Left ventricle myocardium superior (tissue), 1 donor: ENCODE results near the gene UHRF2. TPM values are rescaled to one million over a fixed set of nuclear protein-coding genes. Genes with fewer than 3 reads are reported as not detected.
"Not testable (repeated sequence)": the region's sequence is repeated elsewhere in the genome, so short reads cannot be mapped to it uniquely, and the experiment has no call there.

Experiments used
- ATAC-seq: fragments of 200-7000 bp; cut with Tn5 transposase; one replicate; pipeline ENCODE4 v1.9.1; 2020; ENCODE audit warnings: mild to moderate bottlenecking, moderate library complexity
- DNase-seq: peaks from one replicate; pipeline ENCODE4 v3.0.0-alpha.2; 2020
- intact Hi-C: fragments of 100-400 bp; cut with micrococcal nuclease; formaldehyde crosslinking; loops from one replicate; pipeline ENCODE4 v1.11.0; 2022
- long read RNA-seq: library from polyadenylated mRNA; unstranded; transcript quantifications from one replicate; pipeline ENCODE4 v2.0.0, GENCODE V29; 2021
- total RNA-seq: library from RNA; stranded (reverse); fragmentation: NEBNext Ultra II Directional; extraction: Animal tissue kit (Norgen Biotek cat#: 25700); gene quantifications from one replicate; pipeline ENCODE4 v1.2.1, GENCODE V29; 2021
- donor health status: DM: no; HTN: yes; CAD: no; lungs with severe emphysema.

Gene UHRF2, protein sequence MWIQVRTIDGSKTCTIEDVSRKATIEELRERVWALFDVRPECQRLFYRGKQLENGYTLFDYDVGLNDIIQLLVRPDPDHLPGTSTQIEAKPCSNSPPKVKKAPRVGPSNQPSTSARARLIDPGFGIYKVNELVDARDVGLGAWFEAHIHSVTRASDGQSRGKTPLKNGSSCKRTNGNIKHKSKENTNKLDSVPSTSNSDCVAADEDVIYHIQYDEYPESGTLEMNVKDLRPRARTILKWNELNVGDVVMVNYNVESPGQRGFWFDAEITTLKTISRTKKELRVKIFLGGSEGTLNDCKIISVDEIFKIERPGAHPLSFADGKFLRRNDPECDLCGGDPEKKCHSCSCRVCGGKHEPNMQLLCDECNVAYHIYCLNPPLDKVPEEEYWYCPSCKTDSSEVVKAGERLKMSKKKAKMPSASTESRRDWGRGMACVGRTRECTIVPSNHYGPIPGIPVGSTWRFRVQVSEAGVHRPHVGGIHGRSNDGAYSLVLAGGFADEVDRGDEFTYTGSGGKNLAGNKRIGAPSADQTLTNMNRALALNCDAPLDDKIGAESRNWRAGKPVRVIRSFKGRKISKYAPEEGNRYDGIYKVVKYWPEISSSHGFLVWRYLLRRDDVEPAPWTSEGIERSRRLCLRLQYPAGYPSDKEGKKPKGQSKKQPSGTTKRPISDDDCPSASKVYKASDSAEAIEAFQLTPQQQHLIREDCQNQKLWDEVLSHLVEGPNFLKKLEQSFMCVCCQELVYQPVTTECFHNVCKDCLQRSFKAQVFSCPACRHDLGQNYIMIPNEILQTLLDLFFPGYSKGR
- 19.0 TPM for total RNA-seq
- long read RNA-seq, transcript UHRF2-201 (16 exons, 3,452 nt) = major isoform, 14 of 33 reads
- long read RNA-seq, partial matches to known transcripts = 5 of 33 reads
- long read RNA-seq, other reads (novel, unspliced or antisense) = 11 of 33 reads

DNA sequence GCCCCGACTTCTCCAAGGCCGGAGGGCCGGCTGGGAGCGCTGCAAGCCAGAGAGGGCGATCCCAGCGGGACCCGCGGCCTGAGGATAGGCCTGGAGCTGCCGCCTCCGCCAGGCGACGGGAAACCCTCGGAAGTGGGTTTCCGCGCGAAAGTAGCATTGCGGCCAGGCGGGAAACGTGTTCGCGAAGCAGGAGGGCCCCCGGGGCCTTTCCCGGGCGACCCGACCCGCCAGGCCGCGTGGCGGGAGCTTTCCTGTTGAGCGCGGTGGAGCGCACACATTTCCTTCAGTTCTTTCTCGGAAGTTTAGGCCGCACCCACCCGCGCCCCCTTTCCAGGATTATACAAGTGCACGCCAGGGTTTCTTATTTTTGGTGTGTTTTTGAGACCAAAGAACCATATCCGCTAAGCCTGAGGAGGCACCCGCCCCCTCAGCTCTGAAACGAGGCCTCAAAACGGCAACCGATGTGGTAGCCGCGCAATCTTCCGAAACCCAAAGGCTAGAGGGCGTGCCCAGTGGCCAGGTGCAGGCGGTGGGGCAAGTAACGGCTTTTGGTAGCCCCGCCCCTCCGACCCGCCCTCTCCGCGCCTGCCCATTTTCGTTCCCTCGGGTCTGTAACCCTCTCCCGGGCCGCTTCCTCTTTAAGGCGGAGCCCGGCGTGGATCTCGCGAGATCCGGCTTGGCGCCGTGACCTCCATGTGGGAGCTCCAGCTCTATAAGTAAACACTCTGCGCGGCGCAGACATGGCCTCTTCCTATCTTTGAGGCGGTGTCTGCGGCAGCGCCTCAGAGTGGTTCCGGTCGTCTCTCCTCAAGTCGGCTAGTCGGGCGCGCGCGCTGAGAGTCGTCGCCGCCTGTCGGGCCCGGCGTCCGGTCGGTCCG lies at the start of gene UHRF2:
Gene UHRF2 (plus strand): TSS at position 713 of the 878 bp plus-strand sequence. CDS start 292 bp downstream, outside the sequence.
- peak; percentile 98 for ATAC-seq
- peak; percentile 100 for DNase-seq
- intact Hi-C loops = no loop called here

- no peak for DNase-seq
- ATAC-seq = no peak
- intact Hi-C loops = no loop called here
These were observed 45.7 kb upstream of the UHRF2 start for GRCh38 chr9:6367128-6367890.

- no peak for ATAC-seq
- intact Hi-C loops = no loop called here
- no peak for DNase-seq
These were observed 44.2 kb upstream of the UHRF2 start for GRCh38 chr9:6368831-6369230.

DNA sequence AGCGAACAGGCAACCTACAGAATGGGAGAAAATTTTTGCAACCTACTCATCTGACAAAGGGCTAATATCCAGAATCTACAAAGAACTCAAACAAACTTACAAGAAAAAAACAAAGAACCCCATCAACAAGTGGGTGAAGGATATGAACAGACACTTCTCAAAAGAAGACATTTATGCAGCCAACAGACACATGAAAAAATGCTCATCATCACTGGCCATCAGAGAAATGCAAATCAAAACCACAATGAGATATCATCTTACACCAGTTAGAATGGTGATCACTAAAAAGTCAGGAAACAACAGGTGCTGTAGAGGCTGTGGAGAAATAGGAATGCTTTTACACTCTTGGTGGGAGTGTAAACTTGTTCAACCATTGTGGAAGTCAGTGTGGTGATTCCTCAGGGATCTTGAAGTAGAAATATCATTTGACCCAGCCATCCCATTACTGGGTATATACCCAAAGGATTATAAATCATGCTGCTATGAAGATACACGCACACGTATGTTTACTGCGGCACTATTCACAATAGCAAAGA lies 31.5 kb upstream of the UHRF2 start:
- ATAC-seq, intact Hi-C loops, DNase-seq: not testable (repeated sequence)

GRCh38 chr9:6382681-6383080 lies 30.3 kb upstream of the UHRF2 start:
- DNase-seq = no peak
- ATAC-seq = no peak
- intact Hi-C loops = no loop called here

GRCh38 chr9:6383551-6384225 lies 29.3 kb upstream of the UHRF2 start:
- no peak for ATAC-seq
- intact Hi-C loops = no loop called here
- no peak for DNase-seq

- intact Hi-C loops = no loop called here
- DNase-seq = no peak
- ATAC-seq = no peak
These were observed 28.3 kb upstream of the UHRF2 start for GRCh38 chr9:6384732-6385131.

GRCh38 chr9:6399071-6399470 lies 13.9 kb upstream of the UHRF2 start:
- ATAC-seq (no peak), DNase-seq (no peak)

DNA sequence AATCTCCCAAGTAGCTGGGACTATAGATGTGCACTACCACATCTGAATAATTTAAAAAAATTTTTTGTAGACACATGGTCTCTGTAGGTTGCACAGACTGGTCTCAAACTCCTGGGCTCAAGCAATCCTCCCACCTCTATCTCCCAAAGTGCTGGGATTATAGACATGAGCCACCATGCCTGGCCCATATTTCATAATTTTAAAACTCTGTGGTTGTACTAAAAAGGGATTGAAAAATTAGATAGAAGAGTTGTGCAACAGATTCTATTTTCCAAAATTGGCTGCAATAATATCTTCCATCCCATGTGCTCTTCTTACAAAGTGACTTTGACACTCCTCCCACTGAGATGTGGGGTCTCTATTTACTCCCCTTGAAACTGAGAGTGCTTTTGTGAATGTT lies 7.6 kb upstream of the UHRF2 start:
- DNase-seq (no peak), ATAC-seq (no peak)
- intact Hi-C loops = no loop called here

More at GRCh38 chr9:6399071-6399470, 13.9 kb upstream of the UHRF2 start:
- intact Hi-C loops = no loop called here

DNA sequence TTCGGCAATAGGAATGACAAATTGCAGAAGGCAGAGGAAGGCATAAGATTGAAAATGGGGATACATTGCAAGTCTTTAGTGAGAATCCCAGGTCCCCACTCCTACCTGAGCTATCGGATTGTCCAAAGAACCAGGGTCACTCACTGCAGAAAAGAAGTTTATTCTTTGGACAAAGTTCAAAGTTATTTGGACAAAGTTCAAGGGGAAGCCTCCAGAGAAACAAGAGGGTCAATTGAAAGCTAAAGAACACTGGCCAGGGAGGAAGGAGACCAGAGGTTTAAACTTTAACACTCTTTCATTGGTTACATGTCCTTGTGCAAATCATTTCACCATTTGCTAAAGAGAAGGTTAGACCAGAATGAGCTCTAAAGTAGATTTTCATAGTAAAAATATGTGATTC lies 5.2 kb upstream of the UHRF2 start:
- DNase-seq (no peak), ATAC-seq (no peak)
- intact Hi-C loops = no loop called here

DNA sequence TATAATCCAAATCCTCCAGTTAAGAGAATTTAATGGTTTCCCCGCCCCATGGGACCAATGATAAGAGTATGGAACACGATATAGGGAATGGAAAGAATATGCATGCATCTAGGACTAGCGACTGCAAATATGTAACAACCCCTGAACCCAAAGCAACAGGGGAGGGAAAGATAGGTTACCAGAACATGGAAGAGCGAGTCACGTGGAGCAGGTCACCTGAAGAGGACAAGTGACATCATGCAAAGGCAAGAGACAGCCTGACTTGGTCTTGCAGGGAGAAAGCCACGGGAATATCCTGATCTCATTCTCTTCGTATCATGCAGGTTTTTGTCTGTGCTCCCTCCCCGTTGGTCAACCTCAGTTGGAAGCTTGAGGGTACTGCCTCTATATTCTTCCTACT lies 4.7 kb upstream of the UHRF2 start:
- ATAC-seq (no peak), DNase-seq (no peak)
- intact Hi-C loops = no loop called here

DNA sequence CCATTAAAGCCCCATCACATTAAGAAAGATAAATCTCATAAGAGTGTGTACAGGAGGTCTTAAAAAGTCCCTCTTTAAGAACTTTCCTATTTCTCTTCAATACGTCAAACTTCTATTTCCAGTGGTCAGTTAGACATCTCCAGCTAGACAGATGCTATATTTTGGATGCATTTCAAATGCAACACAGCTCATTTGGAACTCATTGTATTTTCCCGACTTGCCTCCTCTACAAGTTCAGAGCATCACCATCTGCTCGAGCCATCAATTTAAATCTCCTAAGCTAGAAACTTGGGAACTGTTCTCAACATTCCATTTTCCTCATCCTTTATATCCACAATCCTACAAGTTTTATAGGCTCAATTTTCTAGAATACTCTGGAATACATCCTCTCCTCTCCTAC lies 3.2 kb upstream of the UHRF2 start:
- ATAC-seq (no peak), DNase-seq (no peak)
- intact Hi-C loops = no loop called here

DNA sequence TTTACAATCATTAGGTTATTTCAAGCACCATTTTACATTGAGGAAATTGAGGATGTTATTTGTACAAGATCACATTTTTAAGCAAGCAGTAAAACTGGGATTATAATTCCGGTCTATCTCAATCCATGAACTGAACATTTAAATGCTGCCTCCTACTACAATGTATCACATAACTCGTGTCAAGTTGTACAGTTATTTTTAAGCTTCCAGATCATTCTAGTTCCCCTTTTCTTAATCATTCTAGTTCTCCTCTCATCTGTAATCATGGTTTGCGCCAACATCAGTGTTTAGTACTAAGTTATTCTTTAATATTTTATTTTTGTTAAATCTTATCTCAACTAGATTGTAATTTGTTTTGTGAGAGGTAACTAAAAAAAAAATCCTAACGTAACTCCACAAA lies 2.4 kb upstream of the UHRF2 start:
- no peak for DNase-seq
- intact Hi-C loops = no loop called here
- ATAC-seq = no peak

DNA sequence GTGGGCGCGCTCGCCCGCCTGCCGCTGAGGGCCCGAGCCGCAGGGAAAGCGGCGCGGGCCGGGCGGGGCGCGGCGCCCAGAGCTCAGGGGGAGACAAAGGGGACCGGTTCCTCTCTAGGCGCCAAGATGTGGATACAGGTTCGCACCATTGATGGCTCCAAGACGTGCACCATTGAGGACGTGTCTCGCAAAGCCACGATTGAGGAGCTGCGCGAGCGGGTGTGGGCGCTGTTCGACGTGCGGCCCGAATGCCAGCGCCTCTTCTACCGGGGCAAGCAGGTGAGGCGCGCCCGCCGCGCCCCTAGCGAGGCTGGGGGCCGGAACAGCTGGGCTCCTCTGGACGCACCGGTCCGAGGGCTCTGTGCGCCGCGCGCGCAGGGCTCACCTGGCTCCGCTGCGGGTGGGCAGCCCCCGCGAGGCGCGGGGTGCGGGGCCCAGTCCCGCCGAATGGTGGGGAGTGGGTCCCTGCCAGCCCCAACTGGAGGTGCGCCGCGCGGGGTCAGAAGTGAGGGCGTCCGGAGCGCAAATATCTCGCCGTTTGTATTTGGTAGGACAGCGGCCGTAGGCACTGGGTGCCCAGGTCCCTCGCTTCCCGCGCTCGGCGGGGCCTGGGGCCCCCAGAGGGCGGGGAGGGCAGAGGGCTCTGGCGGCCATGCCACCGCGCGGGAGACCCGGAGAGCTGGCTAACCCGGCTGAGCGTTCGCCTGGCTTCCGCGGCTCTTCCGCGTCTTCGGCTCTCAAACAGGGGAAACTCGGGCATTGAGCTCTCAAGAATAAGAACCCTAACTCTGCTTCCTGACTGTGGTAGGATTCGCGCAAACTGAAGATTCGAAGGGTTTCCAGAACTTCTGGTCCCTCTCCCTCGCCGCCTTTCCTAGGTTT lies 607 bp downstream of the UHRF2 start:
- intact Hi-C loops = no loop called here
- DNase-seq (peak; percentile 39), ATAC-seq (peak; percentile 18)

- intact Hi-C loops = no loop called here
- DNase-seq = no peak
These were observed 1.2 kb downstream of the UHRF2 start for GRCh38 chr9:6414247-6414641.

GRCh38 chr9:6415266-6415665 lies 2.3 kb downstream of the UHRF2 start:
- intact Hi-C loops = no loop called here
- no peak for DNase-seq
- no peak for ATAC-seq

More at GRCh38 chr9:6414247-6414641, 1.2 kb downstream of the UHRF2 start:
- ATAC-seq = no peak

GRCh38 chr9:6417186-6417585 lies 4.2 kb downstream of the UHRF2 start:
- DNase-seq (no peak), ATAC-seq (no peak)
- intact Hi-C loops = no loop called here
